ENCODE data around the gene MEF2D. TPM values are rescaled to one million over a fixed set of nuclear protein-coding genes. Genes with fewer than 3 reads are reported as not detected.

MEF2D gene
- total RNA-seq, 1 donor from 2014 or later = 51.0 TPM

GRCh38 chr1:156427957-156428356, 72.6 kb downstream of the MEF2D start:
- no peaks in the 10 kb centered on the region for H3K36me3 ChIP-seq
- DNase-seq (no peak), ATAC-seq (no peak)
- no peak overlapping the region for H3K27ac ChIP-seq
- H3K4me3 ChIP-seq = no peak overlapping the region
- H3K27me3 ChIP-seq (ENCODE audit: low read depth) = peaks cover 80% of the 10 kb centered on the region
- TF ChIP-seq CTCF (IDR thresholded peaks at IDR 0.05) = no peak
- no peaks in the 10 kb centered on the region for H3K9me3 ChIP-seq
- no peaks in the 10 kb centered on the region for H3K4me1 ChIP-seq
- intact Hi-C loops (cut with DNase I) = no loop called here

GRCh38 chr1:156425943-156426342, 74.6 kb downstream of the MEF2D start:
- Histone ChIP-seq H3K4me1 (peaks cover 11% of the 10 kb centered on the region), H3K9me3 (no peaks in the 10 kb centered on the region), H3K36me3 (no peaks in the 10 kb centered on the region), H3K4me3 (no peak overlapping the region), H3K27me3 (ENCODE audit: low read depth) (peaks cover 80% of the 10 kb centered on the region), H3K27ac (no peak overlapping the region)
- no peak for TF ChIP-seq CTCF (IDR thresholded peaks at IDR 0.05)
- intact Hi-C loops (cut with DNase I) = no loop called here
- ATAC-seq (no peak), DNase-seq (no peak)

GRCh38 chr1:156424806-156425432, 75.7 kb downstream of the MEF2D start:
- Histone ChIP-seq H3K36me3 (no peaks in the 10 kb centered on the region), H3K4me1 (peaks cover 22% of the 10 kb centered on the region), H3K27me3 (ENCODE audit: low read depth) (peaks cover 81% of the 10 kb centered on the region), H3K27ac (no peak overlapping the region), H3K9me3 (no peaks in the 10 kb centered on the region), H3K4me3 (no peak overlapping the region)
- ATAC-seq (no peak), DNase-seq (no peak)
- no peak for TF ChIP-seq CTCF (IDR thresholded peaks at IDR 0.05)
- intact Hi-C loops (cut with DNase I) = no loop called here

- Histone ChIP-seq H3K27me3 (ENCODE audit: low read depth) (peaks cover 81% of the 10 kb centered on the region), H3K36me3 (no peaks in the 10 kb centered on the region), H3K4me1 (peaks cover 26% of the 10 kb centered on the region), H3K9me3 (no peaks in the 10 kb centered on the region), H3K4me3 (no peak overlapping the region), H3K27ac (no peak overlapping the region)
- TF ChIP-seq CTCF (IDR thresholded peaks at IDR 0.05) = no peak
- ATAC-seq (no peak), DNase-seq (no peak)
- intact Hi-C loops (cut with DNase I) = no loop called here
Observed at GRCh38 chr1:156423422-156424352, 76.9 kb downstream of the MEF2D start.

- Histone ChIP-seq H3K27me3 (ENCODE audit: low read depth) (peaks cover 85% of the 10 kb centered on the region), H3K4me1 (peaks cover 26% of the 10 kb centered on the region), H3K4me3 (no peak overlapping the region), H3K9me3 (no peaks in the 10 kb centered on the region), H3K36me3 (no peaks in the 10 kb centered on the region), H3K27ac (no peak overlapping the region)
- DNase-seq = no peak
- TF ChIP-seq CTCF (IDR thresholded peaks at IDR 0.05) = no peak
- peak in 1 of 2 donors; percentile 11 for ATAC-seq
- intact Hi-C loops (cut with DNase I) = no loop called here
Observed at GRCh38 chr1:156422602-156423091, 77.9 kb downstream of the MEF2D start.
